CD4-positive, alpha-beta T cell treated with Interferon alpha-2 for 1 hour (primary cell): ENCODE measurements around the gene SLC38A5.
"Not testable (repeated sequence)": the region's sequence is repeated elsewhere in the genome, so short reads cannot be mapped to it uniquely, and the experiment has no call there.

Experiments used
- DNase-seq, 2 donors: peaks; one replicate each; pipeline ENCODE4 v3.0.0-alpha.2; 2020 to 2022

The SLC38A5 gene

GRCh38 chrX:48467281-48467761 lies 2.7 kb downstream of the SLC38A5 start:
- DNase-seq: no peak

- DNase-seq: no peak
Observed at GRCh38 chrX:48466696-48467095, 3.4 kb downstream of the SLC38A5 start.

GRCh38 chrX:48465336-48465933 lies 4.6 kb downstream of the SLC38A5 start:
- no peak for DNase-seq

GRCh38 chrX:48461830-48462229 lies 8.2 kb downstream of the SLC38A5 start:
- DNase-seq: no peak

GRCh38 chrX:48460606-48461005 lies 9.5 kb downstream of the SLC38A5 start:
- no peak for DNase-seq

- DNase-seq: no peak
Observed at GRCh38 chrX:48460031-48460430, 10.0 kb downstream of the SLC38A5 start.

GRCh38 chrX:48459483-48459882 lies 10.6 kb downstream of the SLC38A5 start:
- no peak for DNase-seq

- no peak for DNase-seq
Observed at GRCh38 chrX:48458711-48459110, 11.3 kb downstream of the SLC38A5 start.

GRCh38 chrX:48456628-48457331 lies 13.3 kb downstream of the SLC38A5 start:
- DNase-seq: no peak

GRCh38 chrX:48451708-48452107 lies 18.4 kb downstream of the SLC38A5 start:
- DNase-seq: no peak

- no peak for DNase-seq
Observed at GRCh38 chrX:48450076-48450475, 20.0 kb downstream of the SLC38A5 start.

GRCh38 chrX:48447201-48447600 lies 22.9 kb downstream of the SLC38A5 start:
- not testable (repeated sequence) for DNase-seq

- peak in 1 of 2 donors; percentile 12 for DNase-seq
Observed at GRCh38 chrX:48433713-48434112, 36.3 kb downstream of the SLC38A5 start.

- not testable (repeated sequence) for DNase-seq
Observed at GRCh38 chrX:48430166-48430565, 39.9 kb downstream of the SLC38A5 start.

- not testable (repeated sequence) for DNase-seq
Observed at GRCh38 chrX:48429606-48430005, 40.5 kb downstream of the SLC38A5 start.

- not testable (repeated sequence) for DNase-seq
Observed at GRCh38 chrX:48427027-48427716, 42.9 kb downstream of the SLC38A5 start.

- DNase-seq: not testable (repeated sequence)
Observed at GRCh38 chrX:48411860-48412259, 58.2 kb downstream of the SLC38A5 start, which contains the start of gene SSX4B. Gene SSX4B, minus strand, starts transcription at chrX:48411960. Its CDS starts 588 bp downstream, at chrX:48411372.
